Jurkat, Clone E6-1 (cell line): Measurements from ENCODE around the gene FAM24B.

Experiments
- DNase-seq: peaks from one replicate; pipeline ENCODE4 v3.0.0-alpha.2; 2011; ENCODE audit warnings: low read depth, low spot score
- H3K4me3 ChIP-seq: 2 replicates; pipeline ENCODE4 v1.5.1; 2011; ENCODE audit warnings: mild to moderate bottlenecking, low read length, control low read depth, moderate library complexity

FAM24B gene

GRCh38 chr10:122835908-122836307 is 43.5 kb downstream of the FAM24B start:
- DNase-seq, result no peak
- H3K4me3 ChIP-seq, result no peak overlapping the region

DNA sequence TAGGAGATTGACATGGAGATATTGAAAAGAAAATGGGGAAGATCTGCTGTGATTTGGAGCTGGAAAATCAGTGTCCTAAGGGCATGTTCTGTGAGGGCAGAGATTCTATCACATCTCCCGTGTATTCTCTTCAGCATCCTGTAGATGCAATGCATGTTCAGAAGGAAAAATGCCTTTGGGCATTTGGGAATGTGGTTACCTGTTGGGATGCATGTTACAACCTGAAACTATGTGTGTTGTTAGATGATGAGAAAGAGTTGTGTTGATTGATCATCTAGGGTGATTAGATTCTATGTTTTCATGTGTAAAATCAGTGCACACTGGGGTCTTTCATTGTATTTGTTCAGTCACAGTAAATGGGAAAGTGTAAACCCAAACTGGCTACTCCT is 48.4 kb downstream of the FAM24B start:
- DNase-seq, result no peak
- no peak overlapping the region for H3K4me3 ChIP-seq

- no peak overlapping the region for H3K4me3 ChIP-seq
- DNase-seq, result no peak
These were observed 49.0 kb downstream of the FAM24B start for GRCh38 chr10:122830273-122830964.

- no peak for DNase-seq
- no peak overlapping the region for H3K4me3 ChIP-seq
These were observed 49.9 kb downstream of the FAM24B start for GRCh38 chr10:122829454-122829853.

DNA sequence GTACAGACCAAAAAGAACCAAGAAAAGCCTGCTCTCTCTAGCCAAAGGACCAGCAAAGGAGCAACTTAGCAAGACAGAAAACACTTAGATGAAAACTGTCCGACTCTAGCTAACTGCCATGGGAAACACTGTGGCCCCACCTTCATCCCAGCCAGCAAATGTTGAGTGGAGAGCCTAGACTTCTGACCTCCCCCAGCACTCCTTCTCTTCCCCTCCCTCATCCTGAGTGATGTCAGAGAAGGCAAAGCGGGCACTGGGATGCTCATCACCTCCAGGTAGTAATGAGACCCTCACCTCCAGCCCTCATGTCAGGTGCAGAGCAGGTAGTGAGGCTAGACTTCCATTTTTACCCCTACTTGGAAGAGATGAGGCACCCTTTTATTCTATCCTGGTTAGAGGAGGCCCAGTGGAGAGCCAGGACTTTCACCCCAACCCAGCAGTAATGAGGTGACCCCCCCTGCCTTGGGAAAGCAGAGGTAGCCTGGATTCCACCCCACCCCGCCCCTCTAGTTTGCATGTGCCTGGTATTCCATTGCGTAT is 50.6 kb downstream of the FAM24B start:
- DNase-seq, result no peak
- H3K4me3 ChIP-seq, result no peak overlapping the region

GRCh38 chr10:122827302-122827701 is 52.1 kb downstream of the FAM24B start:
- DNase-seq, result no peak
- H3K4me3 ChIP-seq, result no peak overlapping the region

DNA sequence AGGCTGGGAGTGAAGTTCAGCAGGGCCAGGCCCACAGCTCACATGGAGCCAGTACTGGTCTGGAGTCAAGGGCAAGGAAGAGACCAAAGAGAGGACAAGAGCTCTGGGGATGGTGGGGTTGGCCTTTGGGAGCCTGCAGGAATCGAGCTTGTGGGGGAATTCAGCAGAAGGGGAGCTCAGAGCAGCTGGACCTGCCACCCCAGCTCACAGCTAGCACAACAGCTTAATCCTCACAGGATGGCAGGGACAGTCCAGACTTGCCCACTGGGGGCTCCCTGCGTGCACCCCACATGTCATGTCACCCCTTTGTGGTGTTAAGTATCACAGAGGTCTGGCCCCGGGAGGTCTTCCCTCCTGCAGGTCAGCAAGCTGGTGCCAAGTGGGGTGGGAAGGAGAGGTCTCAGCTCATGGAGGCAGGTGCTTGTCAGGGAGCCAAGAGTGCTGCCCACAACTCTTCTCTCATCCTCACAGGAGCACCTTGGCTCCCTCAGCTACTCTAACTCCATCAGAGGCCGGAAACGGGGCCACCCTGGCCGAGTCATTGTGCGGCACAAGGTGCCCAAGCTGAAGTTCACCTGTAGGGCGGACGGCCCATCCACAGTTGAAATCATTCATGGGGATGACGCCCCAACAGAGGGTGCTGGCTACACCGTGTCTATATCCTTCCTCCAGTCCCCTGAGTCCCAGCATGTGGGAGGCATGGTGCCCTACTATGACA is 56.2 kb downstream of the FAM24B start:
- DNase-seq, result no peak
- H3K4me3 ChIP-seq, result no peak overlapping the region

DNA sequence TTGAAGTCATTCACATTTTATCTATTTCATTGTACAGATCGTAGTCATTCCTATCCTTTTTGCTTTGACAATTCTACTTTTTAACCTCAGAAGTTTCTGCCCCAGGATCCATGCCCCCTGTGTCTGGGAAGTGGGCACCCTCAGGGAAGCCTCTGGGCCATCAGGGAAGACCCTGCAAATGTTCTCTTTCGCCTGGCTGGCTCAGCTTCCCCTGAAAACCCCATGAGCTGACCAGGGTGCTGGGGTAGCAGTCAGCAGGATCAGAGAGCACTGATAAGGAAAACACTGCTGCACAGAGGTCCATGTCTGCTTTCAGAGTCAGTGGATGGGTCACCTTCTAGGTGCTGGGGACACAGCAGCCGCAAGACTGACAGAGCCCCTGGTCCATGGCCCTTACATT is 57.6 kb downstream of the FAM24B start:
- no peak for DNase-seq
- no peak overlapping the region for H3K4me3 ChIP-seq

- DNase-seq, result no peak
- H3K4me3 ChIP-seq, result no peak overlapping the region
These were observed 63.9 kb downstream of the FAM24B start for GRCh38 chr10:122815458-122815857.

GRCh38 chr10:122814493-122814892 is 64.9 kb downstream of the FAM24B start:
- H3K4me3 ChIP-seq, result no peak overlapping the region
- DNase-seq, result no peak

DNA sequence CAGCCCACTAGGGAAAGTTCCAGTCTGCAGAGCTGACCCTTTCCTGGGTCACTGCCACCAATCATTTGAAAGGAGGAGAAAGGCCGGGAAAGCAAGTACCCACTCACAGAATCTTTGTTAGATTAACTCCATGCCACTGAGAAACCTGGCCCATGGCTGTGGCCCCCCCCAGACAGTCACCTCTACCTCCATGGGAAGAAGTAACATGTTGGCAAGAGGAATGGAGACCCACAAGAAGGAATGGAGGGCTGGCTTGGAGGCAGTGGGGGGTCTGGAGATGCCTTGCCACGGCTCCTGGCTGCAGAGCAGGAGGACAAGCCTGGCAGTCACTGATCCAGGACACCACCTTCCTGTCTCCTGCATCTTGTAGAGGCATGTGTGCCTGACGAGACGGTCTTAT is 66.6 kb downstream of the FAM24B start:
- H3K4me3 ChIP-seq, result no peak overlapping the region
- DNase-seq, result no peak

GRCh38 chr10:122802282-122802681 is 77.1 kb downstream of the FAM24B start:
- no peak for DNase-seq
- H3K4me3 ChIP-seq, result no peak overlapping the region
